Dermis blood vessel endothelial cell (primary cell): ENCODE data around the gene CREBRF. TPM values are rescaled to one million over a fixed set of nuclear protein-coding genes. Genes with fewer than 3 reads are reported as not detected.

Experiments used
- DNase-seq: peaks from one replicate; pipeline ENCODE4 v3.0.0; 2010
- total RNA-seq: library from RNA; depleted of rRNA; stranded (reverse); fragments of >200 nt; gene quantifications from 2 replicates; pipeline ENCODE4 v1.2.3, GENCODE V29; 2014

The CREBRF gene
- total RNA-seq, 1 donor from 2014 or later, result 31.7 TPM

DNA sequence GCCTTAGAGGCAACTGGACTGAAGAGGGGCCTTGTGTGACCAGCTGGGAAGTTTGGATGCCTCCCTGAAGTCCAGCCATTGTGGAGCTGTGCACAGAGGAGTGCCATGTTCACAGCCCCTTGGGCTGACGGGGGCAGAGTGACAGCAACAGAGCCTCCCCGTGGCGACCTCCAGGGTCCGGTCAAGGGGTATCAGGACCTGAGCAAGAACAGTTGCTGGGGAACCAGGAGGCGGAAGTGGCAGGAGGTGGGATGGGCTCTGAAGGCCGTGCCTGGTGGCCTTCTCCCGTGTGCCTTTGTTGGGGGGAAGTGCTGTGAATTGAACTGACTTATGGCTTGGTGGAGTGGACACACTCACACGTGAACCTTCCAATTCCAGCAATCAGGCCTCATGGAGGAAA is 102.2 kb downstream of the CREBRF start:
- DNase-seq, result no peak

DNA sequence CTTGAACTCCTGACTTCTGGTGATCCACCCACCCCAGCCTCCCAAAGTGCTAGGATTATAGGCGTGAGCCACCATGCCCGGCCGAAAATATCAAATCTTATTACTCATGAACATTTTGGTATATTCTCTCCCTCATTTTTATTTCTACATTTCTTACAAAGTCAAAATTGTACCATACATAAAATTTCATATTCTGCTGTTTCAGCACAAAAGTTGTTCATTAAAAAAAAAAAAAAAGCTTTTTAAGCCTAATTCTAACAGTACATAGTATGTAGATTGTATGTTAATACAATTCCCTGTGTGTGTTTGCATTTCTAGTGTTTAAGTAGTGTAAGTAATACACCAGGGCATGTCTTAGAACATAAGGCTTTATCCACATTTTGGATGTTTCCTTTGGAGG is 103.1 kb downstream of the CREBRF start:
- DNase-seq, result no peak

GRCh38 chr5:173161148-173161547 is 105.0 kb downstream of the CREBRF start:
- DNase-seq, result no peak

- no peak for DNase-seq
Measured at GRCh38 chr5:173163219-173163618, 107.1 kb downstream of the CREBRF start.

GRCh38 chr5:173165177-173166016 is 109.2 kb downstream of the CREBRF start:
- DNase-seq, result no peak

DNA sequence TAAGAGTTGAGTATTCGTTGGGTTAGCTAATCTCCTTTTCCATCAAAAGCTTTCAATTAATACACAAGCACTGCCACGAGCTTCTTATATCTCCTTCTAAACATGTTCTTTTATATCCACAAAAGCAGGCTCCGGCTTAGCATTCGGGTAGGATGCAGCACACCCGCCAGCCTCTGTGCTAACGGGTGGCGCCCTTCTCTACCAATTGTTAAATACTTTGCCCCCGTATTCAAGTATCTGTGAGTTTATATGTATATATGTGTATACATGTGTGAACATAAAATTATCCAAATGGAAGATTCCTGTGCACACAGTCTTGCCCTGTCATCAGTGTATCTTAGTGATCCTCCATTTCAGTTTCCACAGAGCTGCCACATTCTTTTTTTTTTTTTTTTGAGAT is 116.0 kb downstream of the CREBRF start:
- DNase-seq, result no peak

DNA sequence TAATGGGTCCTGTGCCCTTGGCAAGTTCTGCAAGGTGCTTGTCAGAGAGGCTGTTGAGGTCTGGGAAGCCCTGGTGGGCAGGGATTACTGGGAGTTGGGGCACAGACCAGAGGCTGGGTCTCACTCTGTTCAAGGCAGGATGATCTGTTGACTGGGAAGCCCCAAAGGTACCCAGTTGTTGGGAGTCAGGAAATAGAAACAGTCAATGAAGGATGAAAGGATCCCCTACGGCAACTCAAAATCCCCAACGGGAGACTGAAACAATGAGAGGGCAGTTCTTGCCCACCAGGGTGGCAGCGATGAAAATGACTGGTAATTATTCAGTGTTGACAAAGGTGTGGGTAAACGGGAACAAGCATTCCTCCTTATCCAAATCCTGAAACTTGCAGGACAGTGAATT is 119.4 kb downstream of the CREBRF start:
- no peak for DNase-seq

DNA sequence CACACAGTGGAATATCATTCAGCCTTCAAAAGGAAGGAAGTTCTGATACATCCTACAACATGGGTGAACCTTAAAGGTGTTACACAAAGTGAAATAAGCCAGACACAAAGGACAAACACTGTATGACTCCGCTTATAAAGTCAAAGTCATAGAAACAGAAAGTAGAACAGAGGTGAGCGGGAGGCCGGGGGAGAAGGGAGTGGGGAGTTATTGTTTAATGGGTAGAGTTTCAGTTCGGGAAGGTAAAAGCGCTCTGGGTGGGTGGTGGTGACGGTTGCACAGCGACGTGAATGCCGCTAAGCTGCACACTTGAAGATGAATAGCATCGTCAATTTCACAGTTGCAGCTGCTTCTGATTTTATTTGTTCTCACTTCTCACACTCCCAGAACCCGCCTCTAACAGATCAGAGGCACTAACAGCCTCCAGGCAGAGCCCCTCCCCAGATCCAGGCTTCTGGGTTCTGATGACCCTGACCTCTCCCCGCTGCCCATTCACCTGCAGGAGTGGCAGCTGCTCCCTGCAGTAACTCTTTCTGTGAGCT is 122.3 kb downstream of the CREBRF start:
- no peak for DNase-seq

- no peak for DNase-seq
Measured at GRCh38 chr5:173180331-173180730, 124.2 kb downstream of the CREBRF start.

GRCh38 chr5:173187054-173187743 is 131.0 kb downstream of the CREBRF start:
- DNase-seq, result no peak

GRCh38 chr5:173188280-173188679 is 132.1 kb downstream of the CREBRF start:
- DNase-seq, result no peak

Other genes starting within 250 kb of the CREBRF start
- 64.0 and 137 TPM in 2 replicates for gene ERGIC1, start 222.1 kb upstream of the CREBRF start, total RNA-seq
- gene RPL26L1, start 96.9 kb upstream of the CREBRF start, total RNA-seq, result 28.4 and 31.4 TPM in 2 replicates
- 213 and 253 TPM in 2 replicates for gene ATP6V0E1, start 72.6 kb upstream of the CREBRF start, total RNA-seq
- 13.9 and 19.7 TPM in 2 replicates for gene BNIP1, start 88.2 kb downstream of the CREBRF start, total RNA-seq
- 0.28 TPM in 1 of 2 replicates, not detected in the other for gene NKX2-5, start 178.9 kb downstream of the CREBRF start, total RNA-seq